MCF 10A (cell line): ENCODE measurements around the gene ERCC5. TPM values are rescaled to one million over a fixed set of nuclear protein-coding genes. Genes with fewer than 3 reads are reported as not detected.

Experiments used
- BruUV-seq: library from RNA; stranded (reverse); fragments of 400-500 nt; replicated peaks from 2 replicates; lab custom pipeline; 2021; lab: Mats Ljungman, UMichigan
- CTCF ChIA-PET: fragments of 300-600 bp; sonication (Branson Sonifier 250); formaldehyde crosslinking; extraction: SDS; loops from one replicate; lab custom pipeline; 2021; ENCODE audit warnings: antibody characterized with exemption, inconsistent platforms; lab: Yijun Ruan, JAX
- POLR2A ChIA-PET: fragments of 300-600, 350-650 bp; sonication (Branson Sonifier 250); formaldehyde crosslinking; extraction: SDS; loops from one replicate; lab custom pipeline; 2020; ENCODE audit warnings: antibody characterized with exemption, inconsistent platforms; lab: Yijun Ruan, JAX
- DNase-seq: peaks from one replicate; pipeline ENCODE4 v3.0.0-alpha.2; 2018; ENCODE audit not compliant: unreplicated experiment
- H3K27ac Mint-ChIP-seq: one replicate; pipeline ENCODE4 v1.8.0; 2022; ENCODE audit warnings: mild to moderate bottlenecking, low read depth, mixed read lengths; ENCODE audit not compliant: unreplicated experiment
- H3K27me3 Mint-ChIP-seq: one replicate; pipeline ENCODE4 v1.8.0; 2022; ENCODE audit warnings: mixed read lengths; ENCODE audit not compliant: insufficient read depth, unreplicated experiment
- H3K36me3 Mint-ChIP-seq: one replicate; pipeline ENCODE4 v1.8.0; 2022; ENCODE audit warnings: mild to moderate bottlenecking, moderate library complexity, mixed read lengths; ENCODE audit not compliant: insufficient read depth, unreplicated experiment
- H3K4me1 Mint-ChIP-seq: one replicate; pipeline ENCODE4 v1.8.0; 2022; ENCODE audit warnings: mixed read lengths; ENCODE audit not compliant: insufficient read depth, unreplicated experiment
- H3K4me3 Mint-ChIP-seq: one replicate; pipeline ENCODE4 v1.8.0; 2022; ENCODE audit warnings: mild to moderate bottlenecking, moderate library complexity, mixed read lengths; ENCODE audit not compliant: unreplicated experiment
- H3K9me3 Mint-ChIP-seq: one replicate; pipeline ENCODE4 v1.8.0; 2022; ENCODE audit warnings: mixed read lengths; ENCODE audit not compliant: unreplicated experiment
- intact Hi-C: fragments of 100-400 bp; cut with micrococcal nuclease; formaldehyde crosslinking; loops from 2 replicates; pipeline ENCODE4 v1.14.1; 2022
- total RNA-seq: library from RNA; stranded (reverse); gene quantifications from 2 replicates; pipeline ENCODE4 v1.2.3, GENCODE V29; 2022
- TF ChIP-seq, protein P1 (sequence below): fragments of 200-600 bp; IDR thresholded peaks from one replicate; pipeline ENCODE4 v1.8.0; 2022; ENCODE audit warnings: antibody characterized with exemption, mild to moderate bottlenecking; ENCODE audit not compliant: unreplicated experiment

The ERCC5 gene
- total RNA-seq, 1 experiment from 2014 or later = 68.1 TPM

DNA sequence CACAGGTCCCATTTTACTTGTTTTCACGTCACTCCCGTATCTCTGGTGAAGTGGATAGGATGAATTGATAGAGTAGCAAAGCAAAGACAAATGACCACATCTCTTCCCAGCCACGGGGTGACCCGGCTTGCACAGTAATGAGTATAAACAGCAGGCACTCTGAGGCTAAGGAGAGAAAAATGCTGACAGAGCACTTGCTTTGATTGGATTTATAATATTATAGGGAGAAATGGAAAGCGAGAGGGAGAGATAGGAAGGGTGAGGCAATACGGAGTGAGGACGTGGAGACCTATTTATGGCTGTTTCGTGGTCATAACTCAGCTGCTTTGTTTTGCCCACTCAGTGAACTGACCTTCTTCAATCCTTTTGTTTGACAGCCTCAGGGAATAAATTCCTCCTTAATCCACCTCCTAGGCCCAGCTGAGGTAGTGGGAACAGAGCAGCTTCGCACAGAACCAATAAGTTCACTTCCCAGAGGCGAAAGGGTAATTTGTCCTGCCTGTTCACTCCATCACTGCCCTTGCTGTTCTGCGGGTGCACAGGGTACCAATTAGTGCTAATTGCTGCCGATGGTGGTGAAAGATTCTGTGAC, 68.6 kb downstream of the ERCC5 start:
- POLR2A ChIA-PET = interaction anchor here (1.1 kb wide), 1 partner anchor 242 kb away, joined by 4 read pairs; no protein-coding TSS in a partner anchor
- peaks cover 30% of the 10 kb centered on the region for H3K4me1 Mint-ChIP-seq
- no peaks in the 10 kb centered on the region for H3K9me3 Mint-ChIP-seq
- intact Hi-C loops = loop anchor here (10.0 kb wide), 1 partner anchor 970 kb away; no protein-coding TSS in a partner anchor
- TF ChIP-seq, protein P1, sequence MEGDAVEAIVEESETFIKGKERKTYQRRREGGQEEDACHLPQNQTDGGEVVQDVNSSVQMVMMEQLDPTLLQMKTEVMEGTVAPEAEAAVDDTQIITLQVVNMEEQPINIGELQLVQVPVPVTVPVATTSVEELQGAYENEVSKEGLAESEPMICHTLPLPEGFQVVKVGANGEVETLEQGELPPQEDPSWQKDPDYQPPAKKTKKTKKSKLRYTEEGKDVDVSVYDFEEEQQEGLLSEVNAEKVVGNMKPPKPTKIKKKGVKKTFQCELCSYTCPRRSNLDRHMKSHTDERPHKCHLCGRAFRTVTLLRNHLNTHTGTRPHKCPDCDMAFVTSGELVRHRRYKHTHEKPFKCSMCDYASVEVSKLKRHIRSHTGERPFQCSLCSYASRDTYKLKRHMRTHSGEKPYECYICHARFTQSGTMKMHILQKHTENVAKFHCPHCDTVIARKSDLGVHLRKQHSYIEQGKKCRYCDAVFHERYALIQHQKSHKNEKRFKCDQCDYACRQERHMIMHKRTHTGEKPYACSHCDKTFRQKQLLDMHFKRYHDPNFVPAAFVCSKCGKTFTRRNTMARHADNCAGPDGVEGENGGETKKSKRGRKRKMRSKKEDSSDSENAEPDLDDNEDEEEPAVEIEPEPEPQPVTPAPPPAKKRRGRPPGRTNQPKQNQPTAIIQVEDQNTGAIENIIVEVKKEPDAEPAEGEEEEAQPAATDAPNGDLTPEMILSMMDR = no peak
- no peak overlapping the region for H3K27ac Mint-ChIP-seq
- BruUV-seq = no TSS peak
- H3K36me3 Mint-ChIP-seq = no peaks in the 10 kb centered on the region
- H3K4me3 Mint-ChIP-seq = no peak overlapping the region
- DNase-seq = no peak
- no peaks in the 10 kb centered on the region for H3K27me3 Mint-ChIP-seq
- CTCF ChIA-PET = interaction anchor here (0.6 to 2.8 kb wide), 5 partner anchors 15 to 1655 kb away, joined by 3 to 21 read pairs (median 3); no protein-coding TSS in a partner anchor

DNA sequence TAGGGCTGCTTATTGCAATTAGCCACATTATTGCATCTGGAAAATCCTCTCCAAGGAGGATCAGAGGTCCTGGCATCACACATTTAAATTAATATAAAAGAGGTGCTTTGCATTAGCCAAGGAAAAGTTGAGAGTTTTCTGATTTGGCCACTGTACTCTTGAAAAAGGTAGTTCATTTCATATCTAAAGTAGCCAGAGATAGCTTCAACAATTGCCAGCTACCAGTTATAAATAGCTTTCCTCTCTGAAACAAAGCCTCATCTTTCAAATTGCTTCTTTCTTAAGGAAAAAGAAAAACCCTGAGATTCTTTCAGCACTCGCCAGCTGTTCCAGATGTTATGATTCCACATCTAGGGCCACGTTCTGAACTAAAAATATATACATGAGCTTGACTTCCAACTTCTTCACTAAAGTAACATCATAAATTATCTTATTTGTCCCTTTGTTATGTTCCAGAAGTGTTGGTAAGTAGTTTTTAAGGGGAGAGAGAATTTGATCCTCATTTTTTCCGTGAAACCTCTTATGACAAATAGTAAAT, 69.6 kb downstream of the ERCC5 start:
- POLR2A ChIA-PET = interaction anchor here (0.6 to 1.2 kb wide), 2 partner anchors 225 to 262 kb away, joined by 3 read pairs; no protein-coding TSS in a partner anchor
- no peak overlapping the region for H3K27ac Mint-ChIP-seq

DNA sequence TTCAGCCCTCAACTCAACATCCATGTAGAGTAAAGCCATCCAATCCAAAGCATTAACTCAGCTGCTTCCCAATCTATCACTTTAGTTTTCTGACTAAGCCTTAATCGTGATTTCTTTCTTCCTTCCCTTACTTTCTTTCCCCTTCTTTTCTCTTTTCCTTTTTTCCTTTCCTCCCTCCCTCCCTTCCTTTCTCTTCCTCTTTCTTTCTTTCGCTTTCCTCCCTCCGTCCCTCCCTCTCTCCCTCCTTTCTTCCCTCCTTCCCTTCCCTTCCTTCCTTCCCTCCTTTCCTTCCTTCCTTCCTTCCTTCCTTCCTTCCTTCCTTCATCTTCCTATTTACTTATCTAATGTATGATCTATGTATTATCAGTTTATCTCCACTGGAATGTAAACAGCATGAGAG, 71.2 kb downstream of the ERCC5 start:
- no peak for DNase-seq
- Mint-ChIP-seq H3K36me3 (peaks cover 7% of the 10 kb centered on the region), H3K4me1 (peaks cover 30% of the 10 kb centered on the region), H3K9me3 (no peaks in the 10 kb centered on the region), H3K27me3 (no peaks in the 10 kb centered on the region), H3K4me3 (no peak overlapping the region), H3K27ac (no peak overlapping the region)
- CTCF ChIA-PET = interaction anchor here (0.5 to 2.8 kb wide), 16 partner anchors 10 to 1171 kb away, joined by 3 to 21 read pairs (median 3); no protein-coding TSS in a partner anchor
- intact Hi-C loops = loop anchor here (10.0 kb wide), 1 partner anchor 968 kb away; no protein-coding TSS in a partner anchor
- no TSS peak for BruUV-seq
- TF ChIP-seq, protein P1 = no peak
- POLR2A ChIA-PET = no interaction called here

More for the DNA sequence above, 69.6 kb downstream of the ERCC5 start:
- intact Hi-C loops = loop anchor here (10.0 kb wide), 1 partner anchor 969 kb away; no protein-coding TSS in a partner anchor
- DNase-seq = no peak
- CTCF ChIA-PET = interaction anchor here (0.6 to 2.8 kb wide), 21 partner anchors 9 to 1844 kb away, joined by 3 to 21 read pairs (median 3); no protein-coding TSS in a partner anchor
- Mint-ChIP-seq H3K4me3 (no peak overlapping the region), H3K36me3 (peaks cover under 1% of the 10 kb centered on the region), H3K27me3 (no peaks in the 10 kb centered on the region), H3K9me3 (no peaks in the 10 kb centered on the region), H3K4me1 (peaks cover 30% of the 10 kb centered on the region)
- no TSS peak for BruUV-seq
- TF ChIP-seq, protein P1 = no peak

DNA sequence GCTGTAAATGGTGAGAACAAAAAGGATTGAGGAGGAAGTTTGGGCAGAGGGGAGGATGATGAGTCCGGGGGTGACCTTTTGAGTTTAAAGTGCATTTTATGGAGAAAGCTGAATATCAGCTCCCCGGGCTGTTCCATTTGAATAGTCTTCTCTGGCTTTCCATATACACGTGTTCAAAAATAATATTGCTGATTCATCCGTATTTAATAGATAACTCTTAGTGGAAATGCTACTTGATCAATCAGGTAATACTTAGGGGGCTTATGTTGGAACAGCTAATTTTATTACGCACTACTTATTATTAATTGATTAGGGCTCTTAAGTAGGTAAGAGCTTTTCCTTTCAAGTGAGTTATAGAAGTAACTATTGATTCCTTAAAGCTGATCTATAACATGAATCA, 76.4 kb downstream of the ERCC5 start:
- ChIA-PET CTCF (interaction anchor here (1.1 to 1.3 kb wide), 3 partner anchors 9 to 218 kb away, joined by 3 to 4 read pairs (median 3); no protein-coding TSS in a partner anchor), POLR2A (no interaction called here)
- TF ChIP-seq, protein P1 = no peak
- H3K36me3 Mint-ChIP-seq = peaks cover 7% of the 10 kb centered on the region
- H3K4me1 Mint-ChIP-seq = peaks cover under 1% of the 10 kb centered on the region
- no peak overlapping the region for H3K27ac Mint-ChIP-seq
- no TSS peak for BruUV-seq
- no peaks in the 10 kb centered on the region for H3K9me3 Mint-ChIP-seq
- no peak for DNase-seq
- intact Hi-C loops = no loop called here
- H3K4me3 Mint-ChIP-seq = no peak overlapping the region
- H3K27me3 Mint-ChIP-seq = no peaks in the 10 kb centered on the region
